ENCODE data around the gene CREB3L2.
"Not testable (repeated sequence)": the region's sequence is repeated elsewhere in the genome, so short reads cannot be mapped to it uniquely, and the experiment has no call there.

DNA sequence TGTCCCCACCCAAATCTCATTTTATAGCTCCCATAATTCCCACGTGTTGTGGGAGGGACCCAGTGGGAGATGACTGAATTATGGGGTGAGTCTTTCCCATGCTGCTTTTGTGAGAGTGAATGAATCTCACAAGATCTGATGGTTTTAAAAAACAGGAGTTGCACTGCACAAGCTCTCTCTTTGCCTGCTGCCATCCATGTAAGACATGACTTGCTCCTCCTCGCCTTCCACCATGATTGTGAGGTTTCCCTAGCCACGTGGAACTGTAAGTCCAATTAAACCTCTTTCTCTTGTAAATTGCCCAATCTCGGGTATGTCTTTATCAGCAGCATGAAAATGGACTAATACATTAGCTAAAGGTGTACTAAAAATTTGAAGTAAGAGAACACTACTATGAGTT, 95.2 kb downstream of the CREB3L2 start:
- not testable (repeated sequence) for TF ChIP-seq CTCF (IDR thresholded peaks at IDR 0.05); ZFX (IDR thresholded peaks at IDR 0.05; ENCODE audit: borderline replicate concordance)
